ENCODE data around the gene SPHK1. TPM values are rescaled to one million over a fixed set of nuclear protein-coding genes. Genes with fewer than 3 reads are reported as not detected.
A peak's percentile ranks its signal among the peaks of the same experiment; 100 is the strongest.

Gene SPHK1
- total RNA-seq, 1 donor from 2014 or later = 8.5 TPM

GRCh38 chr17:76381633-76382350 lies 2.6 kb upstream of the SPHK1 start:
- Histone ChIP-seq H3K4me3 (peak overlapping the region; percentile 68), H3K9me3 (no peaks in the 10 kb centered on the region), H3K4me1 (peaks cover 33% of the 10 kb centered on the region), H3K27ac (no peak overlapping the region), H3K27me3 (no peaks in the 10 kb centered on the region), H3K36me3 (no peaks in the 10 kb centered on the region)
- DNase-seq (no peak), ATAC-seq (no peak)
- intact Hi-C loops (cut with DNase I) = no loop called here
- TF ChIP-seq, protein P1, sequence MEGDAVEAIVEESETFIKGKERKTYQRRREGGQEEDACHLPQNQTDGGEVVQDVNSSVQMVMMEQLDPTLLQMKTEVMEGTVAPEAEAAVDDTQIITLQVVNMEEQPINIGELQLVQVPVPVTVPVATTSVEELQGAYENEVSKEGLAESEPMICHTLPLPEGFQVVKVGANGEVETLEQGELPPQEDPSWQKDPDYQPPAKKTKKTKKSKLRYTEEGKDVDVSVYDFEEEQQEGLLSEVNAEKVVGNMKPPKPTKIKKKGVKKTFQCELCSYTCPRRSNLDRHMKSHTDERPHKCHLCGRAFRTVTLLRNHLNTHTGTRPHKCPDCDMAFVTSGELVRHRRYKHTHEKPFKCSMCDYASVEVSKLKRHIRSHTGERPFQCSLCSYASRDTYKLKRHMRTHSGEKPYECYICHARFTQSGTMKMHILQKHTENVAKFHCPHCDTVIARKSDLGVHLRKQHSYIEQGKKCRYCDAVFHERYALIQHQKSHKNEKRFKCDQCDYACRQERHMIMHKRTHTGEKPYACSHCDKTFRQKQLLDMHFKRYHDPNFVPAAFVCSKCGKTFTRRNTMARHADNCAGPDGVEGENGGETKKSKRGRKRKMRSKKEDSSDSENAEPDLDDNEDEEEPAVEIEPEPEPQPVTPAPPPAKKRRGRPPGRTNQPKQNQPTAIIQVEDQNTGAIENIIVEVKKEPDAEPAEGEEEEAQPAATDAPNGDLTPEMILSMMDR (IDR thresholded peaks at IDR 0.05) = no peak

GRCh38 chr17:76382351-76382802 lies 2.0 kb upstream of the SPHK1 start:
- TF ChIP-seq, protein P1 (IDR thresholded peaks at IDR 0.05) = no peak
- H3K9me3 ChIP-seq = no peaks in the 10 kb centered on the region
- H3K36me3 ChIP-seq = no peaks in the 10 kb centered on the region
- ATAC-seq (no peak), DNase-seq (no peak)
- no peaks in the 10 kb centered on the region for H3K27me3 ChIP-seq
- intact Hi-C loops (cut with DNase I) = no loop called here
- peaks cover 33% of the 10 kb centered on the region for H3K4me1 ChIP-seq
- H3K27ac ChIP-seq = peak overlapping the region; percentile 77
- H3K4me3 ChIP-seq = peak overlapping the region; percentile 68

DNA sequence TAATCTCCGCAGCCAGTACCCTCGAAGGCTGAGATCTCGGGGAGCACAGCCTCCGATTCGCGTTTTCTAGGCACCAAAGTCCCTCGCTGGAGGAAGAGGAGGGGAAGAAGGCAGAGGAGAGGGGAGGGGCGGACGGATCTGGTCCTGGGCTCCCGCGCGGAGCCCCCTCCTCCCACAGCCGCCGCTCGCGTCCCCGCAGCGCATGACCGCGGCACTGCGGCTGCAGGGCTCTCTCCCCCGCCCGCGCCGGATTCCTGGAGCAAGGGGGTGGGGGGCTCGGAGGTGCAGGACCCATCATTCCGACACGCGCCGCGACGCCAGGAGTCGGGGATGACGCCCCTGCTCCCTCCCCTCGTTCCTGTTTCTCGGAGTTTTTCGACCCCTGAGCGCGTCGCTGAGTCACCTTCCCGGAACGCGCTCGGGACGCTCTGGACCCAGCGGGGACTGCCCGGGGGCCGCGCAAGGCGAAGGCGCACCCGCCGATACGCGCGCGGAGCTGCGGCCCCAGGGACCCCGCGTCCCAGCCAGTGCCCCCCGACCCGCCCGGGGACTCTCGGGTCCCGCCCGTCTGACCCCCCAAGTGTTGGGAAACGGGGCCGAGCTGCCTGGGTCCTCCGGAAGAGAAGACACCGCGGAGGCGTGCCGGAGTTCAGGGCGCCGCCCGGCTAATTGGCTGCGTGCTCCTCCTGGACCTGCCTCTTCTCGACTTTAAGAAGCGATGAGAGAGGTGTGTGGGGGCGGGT lies 1.4 kb upstream of the SPHK1 start:
- Histone ChIP-seq H3K27ac (peak overlapping the region; percentile 77), H3K9me3 (no peaks in the 10 kb centered on the region), H3K36me3 (no peaks in the 10 kb centered on the region), H3K4me1 (peaks cover 33% of the 10 kb centered on the region), H3K27me3 (no peaks in the 10 kb centered on the region), H3K4me3 (peak overlapping the region; percentile 68)
- peak; percentile 82 for DNase-seq
- TF ChIP-seq, protein P1 (IDR thresholded peaks at IDR 0.05) = no peak
- intact Hi-C loops (cut with DNase I) = no loop called here
- ATAC-seq = peak; percentile 29

DNA sequence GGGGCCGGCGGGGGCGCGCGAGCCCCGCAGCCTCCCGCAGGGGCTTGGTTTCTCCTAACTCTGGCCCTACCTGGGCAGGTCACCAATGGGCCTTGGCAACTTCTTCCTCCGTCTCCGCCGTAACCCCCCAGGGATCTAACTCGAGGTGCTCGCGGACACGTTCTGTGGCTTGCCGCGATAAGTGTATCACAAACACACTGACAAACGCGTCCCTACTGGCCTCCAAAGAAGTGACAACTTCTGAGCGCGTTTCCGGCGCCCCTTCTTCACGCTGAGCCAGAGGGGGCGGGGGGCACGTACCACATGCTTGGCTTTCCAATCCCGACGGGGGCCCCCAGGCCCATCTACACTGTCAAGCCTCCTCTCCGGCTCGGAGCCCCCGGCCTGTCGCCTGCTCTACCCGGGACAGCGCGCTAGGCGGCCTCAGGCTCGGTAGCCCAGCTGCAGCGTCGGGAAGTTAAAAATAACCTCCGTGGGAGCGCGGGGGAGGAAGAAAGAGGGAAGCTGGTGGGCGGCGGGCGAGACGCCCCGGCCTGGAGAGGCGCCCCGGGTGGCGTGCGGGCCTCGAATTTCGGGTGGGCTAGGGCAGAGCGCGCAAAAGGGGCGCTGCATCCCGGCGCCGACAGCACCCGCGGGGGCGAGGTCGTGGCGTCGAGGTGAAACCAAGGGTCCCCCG lies 725 bp upstream of the SPHK1 start:
- ATAC-seq (peak; percentile 26), DNase-seq (peak; percentile 78)
- peak overlapping the region; percentile 68 for H3K4me3 ChIP-seq
- H3K27me3 ChIP-seq = no peaks in the 10 kb centered on the region
- peak overlapping the region; percentile 77 for H3K27ac ChIP-seq
- TF ChIP-seq, protein P1 (IDR thresholded peaks at IDR 0.05) = peak; percentile 36
- H3K9me3 ChIP-seq = no peaks in the 10 kb centered on the region
- no peaks in the 10 kb centered on the region for H3K36me3 ChIP-seq
- intact Hi-C loops (cut with DNase I) = no loop called here
- H3K4me1 ChIP-seq = peaks cover 33% of the 10 kb centered on the region

GRCh38 chr17:76384987-76385891 lies 830 bp downstream of the SPHK1 start:
- intact Hi-C loops (cut with DNase I) = no loop called here
- no peaks in the 10 kb centered on the region for H3K36me3 ChIP-seq
- DNase-seq (peak; percentile 74), ATAC-seq (peak; percentile 3)
- no peaks in the 10 kb centered on the region for H3K27me3 ChIP-seq
- no peaks in the 10 kb centered on the region for H3K9me3 ChIP-seq
- TF ChIP-seq, protein P1 (IDR thresholded peaks at IDR 0.05) = no peak
- peak overlapping the region; percentile 68 for H3K4me3 ChIP-seq
- peak overlapping the region; percentile 65 for H3K27ac ChIP-seq
- H3K4me1 ChIP-seq = peaks cover 33% of the 10 kb centered on the region
